GM23248 (cell line): Measurements from ENCODE around the gene RTN4RL1. TPM values are rescaled to one million over a fixed set of nuclear protein-coding genes. Genes with fewer than 3 reads are reported as not detected.

Source experiments
- DNase-seq: peaks from one replicate; pipeline ENCODE4 v3.0.0-alpha.2; 2015
- H2AFZ ChIP-seq: fragments of 200-600 bp; sonication (generic); 2 replicates; pipeline ENCODE4 v1.6.1; 2016; ENCODE audit warnings: antibody characterized with exemption
- H3F3A ChIP-seq: fragments of 200-600 bp; sonication (generic); 2 replicates; pipeline ENCODE4 v1.6.1; 2016; ENCODE audit warnings: mild to moderate bottlenecking, antibody characterized with exemption, mixed run types; ENCODE audit not compliant: insufficient read depth
- H3K27ac ChIP-seq: fragments of 200-600 bp; sonication (generic); 2 replicates; pipeline ENCODE4 v1.5.1; 2016; ENCODE audit warnings: mild to moderate bottlenecking
- H3K27me3 ChIP-seq: fragments of 200-600 bp; sonication (generic); replicated peaks from 2 replicates; pipeline ENCODE4 v1.6.1; 2016; ENCODE audit warnings: mild to moderate bottlenecking; ENCODE audit not compliant: insufficient read depth
- H3K36me3 ChIP-seq: fragments of 200-600 bp; sonication (generic); 2 replicates; pipeline ENCODE4 v1.6.1; 2016; ENCODE audit warnings: low read depth, mild to moderate bottlenecking
- H3K4me1 ChIP-seq: fragments of 200-600 bp; sonication (generic); 2 replicates; pipeline ENCODE4 v1.6.1; 2016; ENCODE audit warnings: mild to moderate bottlenecking; ENCODE audit not compliant: insufficient read depth
- H3K4me2 ChIP-seq: fragments of 200-600 bp; sonication (generic); one replicate; pipeline ENCODE4 v1.6.1; 2016; ENCODE audit warnings: mild to moderate bottlenecking; ENCODE audit not compliant: unreplicated experiment
- H3K4me3 ChIP-seq: fragments of 200-600 bp; sonication (generic); 2 replicates; pipeline ENCODE4 v1.5.1; 2016; ENCODE audit warnings: mild to moderate bottlenecking
- H3K79me2 ChIP-seq: fragments of 200-600 bp; sonication (generic); 2 replicates; pipeline ENCODE4 v1.6.1; 2016; ENCODE audit warnings: mild to moderate bottlenecking; ENCODE audit not compliant: insufficient read depth
- H3K9ac ChIP-seq: fragments of 200-600 bp; sonication (generic); 2 replicates; pipeline ENCODE4 v1.6.1; 2016; ENCODE audit warnings: mild to moderate bottlenecking
- H3K9me2 ChIP-seq: fragments of 200-600 bp; sonication (generic); 2 replicates; pipeline ENCODE4 v1.6.1; 2016; ENCODE audit warnings: mixed run types, mild to moderate bottlenecking, moderate library complexity; ENCODE audit not compliant: insufficient read depth
- H3K9me3 ChIP-seq: fragments of 200-600 bp; sonication (generic); one replicate; pipeline ENCODE4 v1.6.1; 2017; ENCODE audit warnings: low read depth
- H4K20me1 ChIP-seq: fragments of 200-600 bp; sonication (generic); 2 replicates; pipeline ENCODE4 v1.6.0; 2016; ENCODE audit not compliant: insufficient read depth
- EZH2 ChIP-seq: fragments of 200-600 bp; sonication (generic); IDR thresholded peaks from 2 replicates; pipeline ENCODE4 v1.6.1; 2018; ENCODE audit warnings: antibody characterized with exemption, mild to moderate bottlenecking; ENCODE audit not compliant: insufficient read depth, poor library complexity, severe bottlenecking
- EZH2phosphoT487 ChIP-seq: fragments of 200-600 bp; sonication (generic); IDR thresholded peaks from 2 replicates; pipeline ENCODE4 v1.6.1; 2018; ENCODE audit warnings: antibody characterized with exemption, moderate library complexity, mild to moderate bottlenecking, low read depth; ENCODE audit not compliant: insufficient read depth
- WGBS, 2 experiments: methylation state at CpG; one replicate each; pipeline ENCODE4 v1.1.6; 2015 to 2017; ENCODE audit warnings: low lambda C conversion rate in 2 of 2, low coverage in 1 of 2; ENCODE audit errors: missing lambda C conversion rate in 2 of 2; 5-methylcytosine and 5-hydroxymethylcytosine counted together
- in situ Hi-C: fragments of 300-500 bp; cut with MboI; formaldehyde crosslinking; loops from 2 replicates; pipeline ENCODE4 v1.15.0; 2020
- polyA plus RNA-seq: library from polyadenylated mRNA; unstranded; fragments of >200 nt; fragmentation: Nextera tagmentation; extraction: Ambion mirVana; gene quantifications from 2 replicates; pipeline ENCODE4 v1.2.1, GENCODE V29; 2016
- total RNA-seq: library from RNA; depleted of rRNA; stranded (reverse); fragments of >200 nt; shearing (Covaris generic); gene quantifications from 2 replicates; pipeline ENCODE4 v1.2.3, GENCODE V29; 2014

RTN4RL1 gene
- total and polyA plus RNA-seq, 2 experiments from 2014 or later, result 0.22 TPM; not detected in 1

- H3K9me2 ChIP-seq, result no peaks in the 10 kb centered on the region
- no peak overlapping the region for H3K4me2 ChIP-seq
- TF ChIP-seq EZH2phosphoT487, result no peak
- no peak for TF ChIP-seq EZH2
- no peaks in the 10 kb centered on the region for H4K20me1 ChIP-seq
- no peaks in the 10 kb centered on the region for H3K27me3 ChIP-seq
- H3K9ac ChIP-seq, result no peak overlapping the region
- no peaks in the 10 kb centered on the region for H3K4me1 ChIP-seq
- no peaks in the 10 kb centered on the region for H3F3A ChIP-seq
- H3K36me3 ChIP-seq, result no peaks in the 10 kb centered on the region
- no peaks in the 10 kb centered on the region for H3K9me3 ChIP-seq
- no peak overlapping the region for H2AFZ ChIP-seq
- no peak for DNase-seq
- no peak overlapping the region for H3K4me3 ChIP-seq
- 71 to 74% methylated on average over 20 of the region's 20 CpGs for whole genome bisulfite sequencing, 2 experiments
- in situ Hi-C loops, result no loop called here
- H3K79me2 ChIP-seq, result no peaks in the 10 kb centered on the region
- H3K27ac ChIP-seq, result no peak overlapping the region
Measured at GRCh38 chr17:1946021-1946932, 78.9 kb downstream of the RTN4RL1 start.

GRCh38 chr17:1945621-1946020 is 79.5 kb downstream of the RTN4RL1 start:
- no peak overlapping the region for H3K9ac ChIP-seq
- in situ Hi-C loops, result no loop called here
- no peaks in the 10 kb centered on the region for H3K27me3 ChIP-seq
- DNase-seq, result no peak
- 78 to 83% methylated on average over 12 of the region's 12 CpGs for WGBS, 2 experiments
- H2AFZ ChIP-seq, result no peak overlapping the region
- H3K4me1 ChIP-seq, result no peaks in the 10 kb centered on the region
- no peak overlapping the region for H3K4me3 ChIP-seq
- no peaks in the 10 kb centered on the region for H3K9me2 ChIP-seq
- no peaks in the 10 kb centered on the region for H3K79me2 ChIP-seq
- H3K9me3 ChIP-seq, result no peaks in the 10 kb centered on the region
- H4K20me1 ChIP-seq, result no peaks in the 10 kb centered on the region
- H3K27ac ChIP-seq, result no peak overlapping the region
- TF ChIP-seq EZH2 (no peak), EZH2phosphoT487 (no peak)
- no peaks in the 10 kb centered on the region for H3F3A ChIP-seq
- H3K4me2 ChIP-seq, result no peak overlapping the region
- no peaks in the 10 kb centered on the region for H3K36me3 ChIP-seq

DNA sequence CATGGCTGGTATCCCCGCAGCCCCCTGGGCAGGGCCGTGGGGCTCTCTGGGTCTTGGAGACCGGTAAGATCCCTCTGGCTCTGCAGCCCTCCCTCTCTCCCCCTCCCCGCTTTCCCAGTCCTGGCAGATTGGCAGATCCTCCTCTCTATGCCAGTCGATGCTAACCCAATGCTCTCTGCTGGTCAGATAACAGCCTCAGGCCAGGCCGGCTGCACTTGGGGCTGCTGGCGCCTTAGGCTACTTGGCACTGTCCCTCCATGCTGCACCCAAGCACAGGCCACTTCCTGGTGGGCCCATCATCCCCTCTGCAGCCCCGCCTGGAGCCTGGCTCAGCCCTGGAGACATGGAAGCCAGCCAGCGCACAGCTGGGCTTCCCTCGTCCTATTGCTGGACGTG is 81.7 kb downstream of the RTN4RL1 start:
- Histone ChIP-seq H3K4me3 (no peak overlapping the region), H3K36me3 (no peaks in the 10 kb centered on the region), H3K79me2 (no peaks in the 10 kb centered on the region), H3K4me2 (no peak overlapping the region), H3F3A (no peaks in the 10 kb centered on the region), H3K9ac (no peak overlapping the region), H3K27me3 (no peaks in the 10 kb centered on the region), H3K27ac (no peak overlapping the region), H2AFZ (no peak overlapping the region), H3K9me3 (no peaks in the 10 kb centered on the region), H3K4me1 (no peaks in the 10 kb centered on the region), H3K9me2 (no peaks in the 10 kb centered on the region), H4K20me1 (no peaks in the 10 kb centered on the region)
- no peak for DNase-seq
- WGBS, 2 experiments, result 64% methylated on average over 11 of the region's 11 CpGs
- TF ChIP-seq EZH2phosphoT487 (no peak), EZH2 (no peak)
- in situ Hi-C loops, result no loop called here

GRCh38 chr17:1942666-1943435 is 82.3 kb downstream of the RTN4RL1 start:
- TF ChIP-seq EZH2 (no peak), EZH2phosphoT487 (no peak)
- WGBS, 2 experiments, result 72 to 76% methylated on average over 20 of the region's 21 CpGs
- in situ Hi-C loops, result no loop called here
- H3K9me3 ChIP-seq, result no peaks in the 10 kb centered on the region
- no peak for DNase-seq
- H3K36me3 ChIP-seq, result no peaks in the 10 kb centered on the region
- H3F3A ChIP-seq, result no peaks in the 10 kb centered on the region
- no peaks in the 10 kb centered on the region for H4K20me1 ChIP-seq
- H3K4me1 ChIP-seq, result no peaks in the 10 kb centered on the region
- H3K9ac ChIP-seq, result no peak overlapping the region
- no peak overlapping the region for H3K27ac ChIP-seq
- no peak overlapping the region for H3K4me2 ChIP-seq
- no peaks in the 10 kb centered on the region for H3K9me2 ChIP-seq
- H3K79me2 ChIP-seq, result no peaks in the 10 kb centered on the region
- no peak overlapping the region for H3K4me3 ChIP-seq
- no peaks in the 10 kb centered on the region for H3K27me3 ChIP-seq
- H2AFZ ChIP-seq, result no peak overlapping the region
